HEK293T (cell line): Measurements from ENCODE around the gene SLC4A2.

Experiments used
- CTBP1 ChIP-seq: fragments of 450-650 bp; IDR thresholded peaks from 2 replicates; pipeline ENCODE4 v1.6.1; 2016; ENCODE audit warnings: borderline replicate concordance
- ELF4 ChIP-seq: fragments of 450-650 bp; IDR thresholded peaks from 2 replicates; pipeline ENCODE4 v1.6.1; 2017; ENCODE audit warnings: antibody characterized with exemption
- NFRKB ChIP-seq: fragments of 450-650 bp; IDR thresholded peaks from 2 replicates; pipeline ENCODE4 v1.6.1; 2016; ENCODE audit warnings: mild to moderate bottlenecking, moderate library complexity
- PKNOX1 ChIP-seq: fragments of 450-650 bp; IDR thresholded peaks from 2 replicates; pipeline ENCODE4 v1.6.1; 2016
- SP1 ChIP-seq: fragments of 450-650 bp; IDR thresholded peaks from 2 replicates; pipeline ENCODE4 v1.6.1; 2017

- no peak for TF ChIP-seq ELF4
- TF ChIP-seq CTBP1: no peak
- no peak for TF ChIP-seq SP1
- no peak for TF ChIP-seq PKNOX1
- no peak for TF ChIP-seq NFRKB
Measured at GRCh38 chr7:151056283-151056665, 3.1 kb upstream of the SLC4A2 start.
